A673 (cell line): ENCODE results near the gene EPHB2. TPM values are rescaled to one million over a fixed set of nuclear protein-coding genes. Genes with fewer than 3 reads are reported as not detected.

Source experiments
- BruUV-seq: library from RNA; stranded (reverse); fragments of 400-500 nt; replicated peaks from 2 replicates; lab custom pipeline; 2021; lab: Mats Ljungman, UMichigan
- CTCF ChIA-PET: fragments of 300-600 bp; sonication (Branson Sonifier 250); formaldehyde crosslinking; loops from one replicate; lab custom pipeline; 2022; ENCODE audit warnings: antibody characterized with exemption; lab: Charles Lee
- POLR2A ChIA-PET: fragments of 300-600 bp; sonication (Branson Sonifier 250); formaldehyde crosslinking; loops from one replicate; lab custom pipeline; 2022; ENCODE audit warnings: antibody characterized with exemption; ENCODE audit not compliant: low non-redundant PET; lab: Charles Lee
- DNase-seq: peaks from one replicate; pipeline ENCODE4 v3.0.0-alpha.2; 2015; ENCODE audit warnings: low spot score
- H3K27ac ChIP-seq: fragments of 200-600 bp; sonication (generic); 2 replicates; pipeline ENCODE4 v1.5.1; 2016; ENCODE audit warnings: mixed run types, low read depth, mild to moderate bottlenecking, mixed read lengths, antibody characterized with exemption, low read length; ENCODE audit not compliant: poor library complexity, severe bottlenecking
- H3K27me3 ChIP-seq: fragments of 200-600 bp; sonication (generic); replicated peaks from 2 replicates; pipeline ENCODE4 v1.6.1; 2017; ENCODE audit warnings: mixed run types, low read depth, mild to moderate bottlenecking, mixed read lengths, antibody characterized with exemption, low read length; ENCODE audit not compliant: insufficient read depth, poor library complexity
- H3K36me3 ChIP-seq: fragments of 200-600 bp; sonication (generic); 2 replicates; pipeline ENCODE4 v1.6.1; 2016; ENCODE audit warnings: mixed run types, mild to moderate bottlenecking, mixed read lengths, antibody characterized with exemption, low read length; ENCODE audit not compliant: insufficient read depth, poor library complexity, severe bottlenecking
- H3K4me1 ChIP-seq: fragments of 200-600 bp; sonication (generic); 2 replicates; pipeline ENCODE4 v1.6.1; 2017; ENCODE audit warnings: mixed run types, mild to moderate bottlenecking, mixed read lengths, antibody characterized with exemption, low read length; ENCODE audit not compliant: insufficient read depth, poor library complexity, severe bottlenecking
- H3K4me3 ChIP-seq: fragments of 200-600 bp; sonication (generic); 2 replicates; pipeline ENCODE4 v1.5.1; 2016; ENCODE audit warnings: low read depth, mixed run types, mild to moderate bottlenecking, mixed read lengths, low read length; ENCODE audit not compliant: poor library complexity, severe bottlenecking
- H3K9me3 ChIP-seq: fragments of 200-600 bp; sonication (generic); 2 replicates; pipeline ENCODE4 v1.6.1; 2016; ENCODE audit warnings: mixed run types, low read depth, mild to moderate bottlenecking, mixed read lengths, antibody characterized with exemption, low read length; ENCODE audit not compliant: poor library complexity, severe bottlenecking
- EZH2 ChIP-seq: fragments of 200-600 bp; sonication (generic); IDR thresholded peaks from 2 replicates; pipeline ENCODE4 v1.6.1; 2017; ENCODE audit warnings: borderline replicate concordance, low read depth, mild to moderate bottlenecking, mixed read lengths, antibody characterized with exemption, low read length; ENCODE audit not compliant: poor library complexity, severe bottlenecking
- intact Hi-C: fragments of 100-400 bp; cut with micrococcal nuclease; formaldehyde crosslinking; loops from one replicate; pipeline ENCODE4 v1.10.0; 2022; ENCODE audit not compliant: unreplicated experiment
- total RNA-seq: library from RNA; stranded (reverse); gene quantifications from 2 replicates; pipeline ENCODE4 v1.2.3, GENCODE V29; 2021
- TF ChIP-seq, protein P1 (sequence below): fragments of 300-800, 200-600 bp; sonication (generic); conservative IDR thresholded peaks from 2 replicates; pipeline ENCODE4 v1.5.1; 2017; ENCODE audit warnings: low read depth, mild to moderate bottlenecking, antibody characterized with exemption, low read length, moderate library complexity, mixed read lengths

The EPHB2 gene
- total RNA-seq, 1 experiment from 2014 or later = 10.4 TPM

DNA sequence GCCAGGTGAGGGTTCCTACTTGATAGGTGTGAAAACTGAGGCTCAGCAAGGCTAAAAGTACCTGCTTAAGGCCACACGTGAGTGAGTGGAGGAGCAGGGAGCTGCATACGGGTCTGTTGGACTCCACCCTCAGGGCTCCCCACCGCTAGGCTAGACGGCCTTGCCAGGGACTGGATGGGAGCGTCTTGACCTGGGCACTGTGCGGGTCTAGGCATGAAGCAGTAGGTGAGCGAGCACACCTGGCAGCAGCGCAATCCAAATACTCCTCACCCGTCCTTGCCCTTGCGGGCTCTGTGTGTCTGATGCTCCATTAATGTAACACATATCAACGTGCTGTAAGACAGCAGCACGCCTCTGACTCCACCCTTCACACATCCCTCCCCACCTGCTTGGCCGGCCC, 168.0 kb downstream of the EPHB2 start:
- H3K27ac ChIP-seq = no peak overlapping the region
- H3K36me3 ChIP-seq = no peaks in the 10 kb centered on the region
- CTCF ChIA-PET = no interaction called here
- no peak overlapping the region for H3K4me3 ChIP-seq
- H3K27me3 ChIP-seq = no peaks in the 10 kb centered on the region
- intact Hi-C loops = no loop called here
- POLR2A ChIA-PET = no interaction called here
- H3K4me1 ChIP-seq = no peaks in the 10 kb centered on the region
- DNase-seq = no peak
- no TSS peak for BruUV-seq
- TF ChIP-seq, protein P1, sequence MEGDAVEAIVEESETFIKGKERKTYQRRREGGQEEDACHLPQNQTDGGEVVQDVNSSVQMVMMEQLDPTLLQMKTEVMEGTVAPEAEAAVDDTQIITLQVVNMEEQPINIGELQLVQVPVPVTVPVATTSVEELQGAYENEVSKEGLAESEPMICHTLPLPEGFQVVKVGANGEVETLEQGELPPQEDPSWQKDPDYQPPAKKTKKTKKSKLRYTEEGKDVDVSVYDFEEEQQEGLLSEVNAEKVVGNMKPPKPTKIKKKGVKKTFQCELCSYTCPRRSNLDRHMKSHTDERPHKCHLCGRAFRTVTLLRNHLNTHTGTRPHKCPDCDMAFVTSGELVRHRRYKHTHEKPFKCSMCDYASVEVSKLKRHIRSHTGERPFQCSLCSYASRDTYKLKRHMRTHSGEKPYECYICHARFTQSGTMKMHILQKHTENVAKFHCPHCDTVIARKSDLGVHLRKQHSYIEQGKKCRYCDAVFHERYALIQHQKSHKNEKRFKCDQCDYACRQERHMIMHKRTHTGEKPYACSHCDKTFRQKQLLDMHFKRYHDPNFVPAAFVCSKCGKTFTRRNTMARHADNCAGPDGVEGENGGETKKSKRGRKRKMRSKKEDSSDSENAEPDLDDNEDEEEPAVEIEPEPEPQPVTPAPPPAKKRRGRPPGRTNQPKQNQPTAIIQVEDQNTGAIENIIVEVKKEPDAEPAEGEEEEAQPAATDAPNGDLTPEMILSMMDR = no peak
- no peak for TF ChIP-seq EZH2
- H3K9me3 ChIP-seq = no peaks in the 10 kb centered on the region

DNA sequence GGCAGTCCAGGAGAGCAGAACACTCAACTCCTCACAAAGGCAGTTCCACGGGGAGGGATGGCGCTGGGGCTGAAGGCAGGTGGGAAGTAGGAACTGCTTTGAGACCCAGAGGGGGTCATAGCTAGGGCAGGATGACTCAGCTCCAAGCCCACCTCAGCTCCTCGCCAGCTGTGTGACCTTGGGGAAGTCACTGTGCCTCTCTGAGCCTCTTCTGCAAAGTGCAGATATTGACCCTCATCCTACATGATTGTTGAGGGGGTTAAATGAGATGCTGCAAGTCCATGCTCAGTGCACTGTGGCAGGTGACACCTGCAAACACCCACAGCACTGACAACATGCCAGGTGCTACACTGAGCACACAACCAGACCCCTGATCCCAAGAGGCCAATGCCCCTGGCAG, 168.8 kb downstream of the EPHB2 start:
- intact Hi-C loops = no loop called here
- TF ChIP-seq, protein P1 = no peak
- no peak overlapping the region for H3K27ac ChIP-seq
- H3K36me3 ChIP-seq = no peaks in the 10 kb centered on the region
- H3K4me1 ChIP-seq = no peaks in the 10 kb centered on the region
- no peak for DNase-seq
- POLR2A ChIA-PET = no interaction called here
- CTCF ChIA-PET = no interaction called here
- BruUV-seq = no TSS peak
- H3K4me3 ChIP-seq = no peak overlapping the region
- H3K27me3 ChIP-seq = no peaks in the 10 kb centered on the region
- no peaks in the 10 kb centered on the region for H3K9me3 ChIP-seq

DNA sequence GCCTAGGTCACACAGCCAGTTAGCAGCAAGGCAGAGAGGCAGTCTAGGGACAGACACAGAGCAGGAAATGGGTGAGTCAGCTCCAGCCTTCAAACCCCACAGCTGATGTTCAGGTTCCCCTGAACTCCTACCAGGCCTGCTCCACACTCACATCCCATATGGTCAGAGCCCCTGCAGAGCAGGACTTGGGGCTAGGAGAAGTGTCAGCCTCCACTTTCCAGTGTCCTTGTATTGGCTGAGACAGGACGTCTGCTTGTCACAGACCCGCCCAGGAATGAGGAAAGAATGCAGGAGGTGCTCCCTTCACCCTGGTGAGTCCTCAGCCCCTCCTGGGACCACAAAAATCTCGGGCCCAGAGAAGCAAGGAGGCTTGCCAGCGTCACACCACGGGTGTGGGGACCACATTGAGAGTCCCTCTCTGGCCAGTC, 169.5 kb downstream of the EPHB2 start:
- Histone ChIP-seq H3K27ac (no peak overlapping the region), H3K4me1 (no peaks in the 10 kb centered on the region), H3K36me3 (no peaks in the 10 kb centered on the region), H3K9me3 (no peaks in the 10 kb centered on the region), H3K27me3 (no peaks in the 10 kb centered on the region), H3K4me3 (no peak overlapping the region)
- intact Hi-C loops = loop anchor here (10.0 kb wide), 1 partner anchor 205 kb away; no protein-coding TSS in a partner anchor
- ChIA-PET POLR2A (no interaction called here), CTCF (no interaction called here)
- peak; percentile 16 for DNase-seq
- TF ChIP-seq, protein P1 = no peak
- TF ChIP-seq EZH2 = no peak
- no TSS peak for BruUV-seq
